CD4-positive, alpha-beta T cell treated with Interleukin-2 at 100 ng/mL for 4 hours (primary cell): ENCODE measurements around the gene SNX25.

Source experiments
- DNase-seq: peaks from one replicate; pipeline ENCODE4 v3.0.0-alpha.2; 2020; ENCODE audit warnings: low spot score

Gene SNX25

DNA sequence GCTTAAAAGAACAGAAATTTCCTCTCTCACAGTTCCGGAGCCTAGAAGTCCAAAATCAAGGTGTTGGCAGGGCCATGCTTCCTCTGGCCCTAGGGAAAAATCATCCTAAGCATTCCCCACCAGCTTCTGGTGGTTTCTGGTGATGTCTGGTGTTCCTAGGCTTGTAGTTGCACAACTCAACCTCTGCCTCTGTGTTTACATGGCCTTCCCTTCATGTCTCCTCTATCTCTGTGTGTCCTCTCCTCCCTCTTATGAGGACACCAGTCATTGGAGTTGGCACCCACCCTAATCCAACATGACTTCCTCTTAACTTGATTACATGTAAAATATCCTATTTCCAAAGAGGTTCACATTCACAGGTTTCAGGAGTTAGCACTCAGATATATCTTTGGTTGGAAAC, 170.9 kb downstream of the SNX25 start:
- DNase-seq: no peak

DNA sequence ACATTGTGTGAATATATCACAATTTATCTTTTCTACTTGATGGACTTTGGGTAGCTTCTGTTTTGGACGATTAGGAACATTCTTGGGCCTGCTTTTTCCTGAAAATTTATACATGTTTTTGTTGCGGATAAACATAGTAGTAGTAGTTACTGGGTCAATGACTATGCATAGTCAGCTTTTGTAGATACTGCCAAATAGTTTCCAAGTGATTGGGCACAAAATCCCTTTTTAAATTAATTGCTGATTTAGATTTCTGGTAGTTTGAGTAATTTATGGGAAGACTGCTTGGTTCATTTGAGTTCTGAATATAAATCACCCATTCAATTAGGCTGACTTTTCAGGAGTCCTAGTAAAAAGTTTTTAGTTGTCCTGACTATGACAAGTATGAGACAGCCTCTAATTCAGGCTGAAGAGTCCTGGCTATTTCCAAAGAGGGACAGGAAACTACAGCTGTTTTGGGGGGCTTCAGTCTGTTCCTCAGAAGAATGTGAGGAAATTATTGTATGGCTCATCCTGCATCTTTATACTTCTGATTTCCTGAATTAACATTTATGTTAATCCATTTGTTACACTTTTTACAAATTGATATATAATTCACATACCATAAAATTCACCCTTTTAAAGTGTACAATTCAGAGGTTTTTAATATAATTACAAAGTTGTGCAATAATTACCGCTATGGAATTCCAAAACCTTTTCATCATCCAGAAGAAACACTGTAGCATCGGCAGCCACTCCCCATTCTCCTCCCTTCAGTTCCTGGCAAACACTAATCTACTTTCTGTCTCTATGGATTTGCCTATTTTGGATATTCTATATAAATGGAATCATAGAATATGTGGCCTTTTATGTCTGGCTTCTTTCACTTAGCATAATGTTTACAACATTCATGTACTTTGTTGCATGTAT, 172.1 kb downstream of the SNX25 start:
- no peak for DNase-seq

DNA sequence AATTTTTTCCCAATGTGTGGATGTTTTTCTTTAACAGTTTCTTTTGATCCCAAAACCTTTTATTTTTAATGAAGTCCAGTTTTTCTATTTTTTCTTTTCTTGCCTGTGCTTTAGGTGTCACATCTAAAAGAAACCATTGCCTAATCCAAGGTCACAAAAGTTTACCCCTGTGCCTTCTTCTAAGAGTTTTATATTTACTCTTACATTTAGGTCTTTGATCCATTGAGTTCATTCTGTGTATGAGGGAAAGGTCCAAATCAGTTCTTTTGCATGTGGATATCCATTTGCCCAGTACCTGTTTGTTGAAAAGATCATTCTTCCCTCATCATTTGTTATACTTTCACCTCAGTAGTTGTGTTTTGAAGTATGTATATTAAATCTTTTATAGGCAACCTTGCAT, 173.4 kb downstream of the SNX25 start:
- DNase-seq: no peak

GRCh38 chr4:185383451-185383850, 174.1 kb downstream of the SNX25 start:
- no peak for DNase-seq

DNA sequence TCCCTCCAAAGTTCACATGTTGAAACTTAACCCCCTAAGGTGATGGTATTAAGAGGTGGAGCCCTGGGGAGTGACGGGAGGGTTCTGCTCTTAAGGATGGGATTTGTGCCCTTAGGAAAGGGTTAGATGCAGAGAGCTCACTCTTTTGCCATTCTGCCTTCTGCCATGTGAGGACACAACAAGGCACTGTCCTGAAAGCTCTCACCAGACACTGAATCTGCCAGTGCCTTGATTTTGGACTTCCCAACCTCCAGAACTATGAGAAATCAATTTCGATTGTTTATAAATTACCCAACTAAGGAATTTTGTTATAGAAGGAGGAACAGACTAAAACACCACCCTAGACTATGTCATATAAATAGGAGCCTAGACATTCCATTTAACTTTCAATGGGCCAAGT, 174.7 kb downstream of the SNX25 start:
- DNase-seq: no peak

DNA sequence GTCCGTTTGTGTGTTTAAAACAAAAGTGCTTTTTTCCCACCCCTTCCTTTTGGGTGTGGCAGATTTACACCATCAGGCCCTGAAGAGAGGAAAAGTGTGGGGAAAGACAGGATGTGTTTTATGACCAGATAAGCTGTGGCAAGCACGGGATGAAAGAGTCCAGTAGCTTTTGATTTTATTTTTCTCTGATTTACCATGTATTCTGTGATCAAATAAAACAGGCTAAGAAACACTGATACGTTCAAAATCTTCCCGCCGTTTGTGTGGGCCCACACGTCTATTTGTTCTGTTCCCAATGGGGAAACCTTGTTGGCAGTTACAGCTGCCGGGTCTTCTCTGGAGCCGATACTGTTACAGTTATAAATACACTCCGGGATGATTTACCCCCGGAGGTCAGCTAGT, 175.5 kb downstream of the SNX25 start:
- DNase-seq: no peak

GRCh38 chr4:185387957-185388356, 178.6 kb downstream of the SNX25 start:
- DNase-seq: no peak

GRCh38 chr4:185390941-185391340, 181.5 kb downstream of the SNX25 start:
- DNase-seq: no peak

- DNase-seq: no peak
Observed at GRCh38 chr4:185392156-185392555, 182.8 kb downstream of the SNX25 start.

- peak; percentile 58 for DNase-seq
Observed at GRCh38 chr4:185394568-185395237, 185.3 kb downstream of the SNX25 start.

GRCh38 chr4:185395238-185395955, 186.0 kb downstream of the SNX25 start, which contains the start of gene LRP2BP:
LRP2BP (minus strand) TSS chr4:185395924; CDS start chr4:185378186, 17,738 bp downstream.
- DNase-seq: peak; percentile 17

GRCh38 chr4:185395956-185396723, 186.7 kb downstream of the SNX25 start:
- peak; percentile 96 for DNase-seq

DNA sequence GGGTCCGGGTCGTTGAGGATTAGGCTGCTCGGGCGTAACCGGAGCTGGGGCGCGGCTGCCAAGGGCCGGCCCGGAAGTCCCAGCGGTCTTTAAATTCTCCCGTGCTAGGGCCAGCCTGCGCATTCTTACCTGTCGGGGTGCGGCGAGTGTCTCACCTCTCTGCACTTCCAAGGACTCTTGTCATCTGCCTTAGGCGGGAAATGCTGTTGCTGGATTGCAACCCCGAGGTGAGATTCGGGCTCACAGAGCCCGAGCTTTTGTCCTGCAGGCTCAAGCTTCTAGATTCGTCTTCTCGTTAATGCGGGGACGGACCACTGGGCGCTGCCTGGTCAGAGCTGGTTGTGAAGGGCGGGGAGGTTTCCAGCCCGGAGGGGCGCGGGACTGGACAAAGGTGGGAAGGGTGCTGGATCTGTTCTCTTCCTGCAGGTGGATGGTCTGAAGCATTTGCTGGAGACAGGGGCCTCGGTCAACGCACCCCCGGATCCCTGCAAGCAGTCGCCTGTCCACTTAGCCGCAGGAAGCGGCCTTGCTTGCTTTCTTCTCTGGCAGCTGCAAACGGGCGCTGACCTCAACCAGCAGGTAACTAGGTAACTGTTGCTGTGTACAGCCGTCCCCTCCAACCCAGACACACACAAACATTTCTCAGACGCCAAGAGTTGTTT, 187.5 kb downstream of the SNX25 start, which contains the start of gene ANKRD37:
Gene ANKRD37, plus strand, starts transcription at position 118 of the 662 bp plus-strand sequence. Its CDS starts 83 bp downstream, at position 201.
- DNase-seq: no peak

DNA sequence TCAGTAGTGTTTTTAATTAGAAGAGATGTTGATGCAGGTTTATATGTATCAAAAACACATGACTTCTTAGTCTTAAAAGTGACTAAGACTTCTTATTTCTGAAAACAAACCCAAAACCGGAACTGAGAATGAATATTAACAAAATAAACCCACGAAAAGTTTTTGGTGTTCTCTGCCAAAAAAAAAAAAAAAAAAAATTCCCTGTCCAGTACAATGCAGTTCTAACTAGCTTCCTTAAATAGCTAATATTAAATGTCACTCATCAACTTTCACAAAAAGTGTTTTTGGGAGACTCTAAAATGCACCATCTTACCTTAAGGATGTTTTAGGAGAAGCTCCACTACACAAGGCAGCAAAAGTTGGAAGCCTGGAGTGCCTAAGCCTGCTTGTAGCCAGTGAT, 189.2 kb downstream of the SNX25 start:
- no peak for DNase-seq

GRCh38 chr4:185399466-185399865, 190.1 kb downstream of the SNX25 start:
- no peak for DNase-seq

DNA sequence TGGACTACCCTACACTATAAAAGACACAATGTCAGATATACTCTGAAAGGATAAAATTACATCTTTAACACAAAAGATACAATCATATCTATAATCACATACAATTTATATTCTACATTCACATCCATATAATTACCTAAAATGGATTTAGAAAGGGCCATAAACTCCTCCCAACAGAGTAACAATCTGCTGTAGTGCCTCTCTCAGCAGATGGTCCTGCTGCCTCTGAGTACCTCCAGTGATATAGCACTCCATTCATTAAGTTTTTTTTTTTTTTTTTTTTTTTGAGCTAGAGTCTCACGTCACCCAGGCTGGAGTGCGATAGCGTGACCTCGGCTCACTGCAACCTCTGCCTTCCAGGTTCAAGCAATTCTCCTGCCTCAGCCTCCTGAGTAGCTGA, 194.6 kb downstream of the SNX25 start:
- no peak for DNase-seq

DNA sequence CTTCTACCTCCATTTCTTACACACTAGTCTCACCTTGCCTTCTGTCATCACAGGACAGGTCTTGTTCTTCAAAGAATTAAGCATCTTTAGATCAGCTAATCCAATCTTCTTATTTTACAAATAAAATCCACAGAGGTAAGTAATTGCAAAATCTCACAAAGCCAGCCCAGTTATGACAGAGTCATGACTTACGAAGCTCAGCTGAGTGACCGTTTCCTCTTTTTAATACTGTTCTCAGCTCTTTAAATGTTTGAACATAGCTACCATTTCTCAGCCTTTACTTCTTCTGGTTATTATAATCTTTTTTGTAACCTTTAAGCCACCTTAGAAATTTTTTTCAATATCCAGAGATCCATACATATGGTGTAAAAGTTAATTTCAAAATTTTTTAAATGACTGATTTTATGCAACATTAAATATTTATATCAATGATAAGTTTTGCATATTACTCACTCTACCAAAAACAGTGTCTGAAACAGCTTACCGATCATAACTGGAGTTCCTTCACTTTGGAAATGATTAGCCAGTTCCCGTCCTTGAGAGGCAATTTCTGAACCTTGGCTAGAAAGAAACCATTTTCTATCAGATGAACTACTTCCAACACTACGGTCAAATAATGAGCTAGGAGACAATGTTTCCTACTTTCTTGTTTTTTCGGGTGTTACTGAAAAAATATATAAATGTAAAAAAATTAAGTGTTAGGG, 196.1 kb downstream of the SNX25 start:
- DNase-seq: no peak

- no peak for DNase-seq
Observed at GRCh38 chr4:185408432-185408831, 199.0 kb downstream of the SNX25 start.

DNA sequence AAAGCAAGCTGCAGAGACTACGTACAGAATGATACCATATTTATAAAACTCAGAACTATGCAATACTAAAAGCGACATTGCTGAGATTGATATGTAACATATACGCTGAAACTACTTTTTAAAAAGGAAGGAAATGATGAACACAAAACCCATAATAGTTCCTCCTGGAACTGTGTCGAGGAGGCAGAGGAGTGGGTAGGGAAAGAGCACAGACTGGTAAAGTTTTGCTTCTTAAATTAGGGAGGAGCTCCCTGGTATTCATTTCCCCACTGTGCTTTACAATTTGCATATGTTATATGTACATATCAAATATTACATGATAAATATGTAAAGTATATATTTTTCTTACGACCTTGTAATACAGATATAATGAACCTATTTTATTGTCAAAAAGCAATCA, 202.5 kb downstream of the SNX25 start:
- DNase-seq: no peak

- DNase-seq: no peak
Observed at GRCh38 chr4:185412412-185412811, 203.0 kb downstream of the SNX25 start.
